ENCODE measurements around the gene SPDYE4.

Gene SPDYE4

GRCh38 chr17:8741771-8742170 lies 16.6 kb downstream of the SPDYE4 start:
- H3K4me3 Mint-ChIP-seq = no peak overlapping the region
- no peaks in the 10 kb centered on the region for H3K36me3 Mint-ChIP-seq (ENCODE audit: low read depth)
- peaks cover 3% of the 10 kb centered on the region for H3K27me3 Mint-ChIP-seq (ENCODE audit: low read depth)
- TF ChIP-seq, protein P1, sequence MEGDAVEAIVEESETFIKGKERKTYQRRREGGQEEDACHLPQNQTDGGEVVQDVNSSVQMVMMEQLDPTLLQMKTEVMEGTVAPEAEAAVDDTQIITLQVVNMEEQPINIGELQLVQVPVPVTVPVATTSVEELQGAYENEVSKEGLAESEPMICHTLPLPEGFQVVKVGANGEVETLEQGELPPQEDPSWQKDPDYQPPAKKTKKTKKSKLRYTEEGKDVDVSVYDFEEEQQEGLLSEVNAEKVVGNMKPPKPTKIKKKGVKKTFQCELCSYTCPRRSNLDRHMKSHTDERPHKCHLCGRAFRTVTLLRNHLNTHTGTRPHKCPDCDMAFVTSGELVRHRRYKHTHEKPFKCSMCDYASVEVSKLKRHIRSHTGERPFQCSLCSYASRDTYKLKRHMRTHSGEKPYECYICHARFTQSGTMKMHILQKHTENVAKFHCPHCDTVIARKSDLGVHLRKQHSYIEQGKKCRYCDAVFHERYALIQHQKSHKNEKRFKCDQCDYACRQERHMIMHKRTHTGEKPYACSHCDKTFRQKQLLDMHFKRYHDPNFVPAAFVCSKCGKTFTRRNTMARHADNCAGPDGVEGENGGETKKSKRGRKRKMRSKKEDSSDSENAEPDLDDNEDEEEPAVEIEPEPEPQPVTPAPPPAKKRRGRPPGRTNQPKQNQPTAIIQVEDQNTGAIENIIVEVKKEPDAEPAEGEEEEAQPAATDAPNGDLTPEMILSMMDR (IDR thresholded peaks at IDR 0.05; ENCODE audit: unreplicated experiment in 3 of 3) = no peak
- H3K9me3 Mint-ChIP-seq = no peaks in the 10 kb centered on the region
- H3K27ac Mint-ChIP-seq = no peak overlapping the region
- H3K4me1 Mint-ChIP-seq = peaks cover 17% of the 10 kb centered on the region

GRCh38 chr17:8741366-8741765 lies 17.0 kb downstream of the SPDYE4 start:
- TF ChIP-seq, protein P1 (IDR thresholded peaks at IDR 0.05; ENCODE audit: unreplicated experiment in 3 of 3) = no peak
- Mint-ChIP-seq H3K4me1 (peaks cover 17% of the 10 kb centered on the region), H3K27me3 (ENCODE audit: low read depth) (peaks cover 3% of the 10 kb centered on the region), H3K9me3 (no peaks in the 10 kb centered on the region), H3K36me3 (ENCODE audit: low read depth) (no peaks in the 10 kb centered on the region), H3K27ac (no peak overlapping the region), H3K4me3 (no peak overlapping the region)

- no peaks in the 10 kb centered on the region for H3K36me3 Mint-ChIP-seq (ENCODE audit: low read depth)
- peaks cover 3% of the 10 kb centered on the region for H3K27me3 Mint-ChIP-seq (ENCODE audit: low read depth)
- peaks cover 17% of the 10 kb centered on the region for H3K4me1 Mint-ChIP-seq
- no peak overlapping the region for H3K4me3 Mint-ChIP-seq
- peak overlapping the region in 1 of 3 experiments; percentile 48 for H3K27ac Mint-ChIP-seq
- H3K9me3 Mint-ChIP-seq = no peaks in the 10 kb centered on the region
- TF ChIP-seq, protein P1 (IDR thresholded peaks at IDR 0.05; ENCODE audit: unreplicated experiment in 3 of 3) = no peak
Measured at GRCh38 chr17:8740486-8740885, 17.9 kb downstream of the SPDYE4 start.

DNA sequence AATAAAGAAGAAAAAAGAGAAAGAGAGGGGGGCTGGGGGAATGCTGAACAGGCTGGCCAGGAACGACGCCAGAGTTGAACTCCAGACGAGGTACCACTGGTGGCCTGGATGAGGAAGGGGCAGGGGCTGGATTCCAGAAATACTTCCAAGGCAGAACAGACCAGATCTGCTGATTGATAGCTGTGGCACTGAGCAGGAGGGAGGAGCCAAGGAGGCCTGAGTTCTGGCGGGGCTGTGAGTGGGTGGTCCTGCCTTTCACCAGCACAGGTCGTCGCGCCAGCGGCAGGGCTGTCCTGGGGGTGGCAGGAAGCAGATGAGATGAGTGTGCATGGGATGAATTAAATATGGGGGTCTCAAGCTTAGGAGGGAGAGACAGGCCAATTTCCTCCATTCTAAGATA lies 19.2 kb downstream of the SPDYE4 start:
- Mint-ChIP-seq H3K27me3 (ENCODE audit: low read depth) (peaks cover 3% of the 10 kb centered on the region), H3K36me3 (ENCODE audit: low read depth) (no peaks in the 10 kb centered on the region), H3K4me1 (peaks cover 12% of the 10 kb centered on the region), H3K4me3 (peak overlapping the region; percentile 22 to 44 (median 29)), H3K9me3 (no peaks in the 10 kb centered on the region), H3K27ac (peak overlapping the region; percentile 80 to 93 (median 89))
- TF ChIP-seq, protein P1 (IDR thresholded peaks at IDR 0.05; ENCODE audit: unreplicated experiment in 3 of 3) = no peak

DNA sequence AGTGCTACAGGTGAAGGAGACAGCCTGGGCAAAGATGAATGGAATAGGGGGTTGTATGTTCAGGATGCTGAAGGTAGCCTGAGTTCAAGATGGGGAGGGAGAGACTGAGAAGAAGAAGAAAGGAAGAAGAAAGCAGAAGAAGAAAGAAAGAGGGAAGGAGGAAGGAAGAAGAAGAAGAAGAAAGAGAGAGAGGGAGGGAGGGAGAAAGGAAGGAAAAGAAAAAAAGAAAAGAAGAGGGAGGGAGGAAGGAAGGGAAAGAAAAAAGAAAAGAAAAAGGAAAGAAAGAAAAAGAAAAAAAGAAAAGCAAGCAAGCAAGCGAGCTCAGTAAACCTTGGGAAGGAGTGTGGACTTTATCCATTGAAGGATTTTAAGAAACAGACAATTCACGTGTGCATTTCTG lies 21.6 kb downstream of the SPDYE4 start:
- H3K27me3 Mint-ChIP-seq (ENCODE audit: low read depth) = no peaks in the 10 kb centered on the region
- H3K9me3 Mint-ChIP-seq = no peaks in the 10 kb centered on the region
- TF ChIP-seq, protein P1 (IDR thresholded peaks at IDR 0.05; ENCODE audit: unreplicated experiment in 3 of 3) = no peak
- no peak overlapping the region for H3K27ac Mint-ChIP-seq
- no peaks in the 10 kb centered on the region for H3K36me3 Mint-ChIP-seq (ENCODE audit: low read depth)
- H3K4me1 Mint-ChIP-seq = peaks cover 10% of the 10 kb centered on the region
- H3K4me3 Mint-ChIP-seq = no peak overlapping the region

DNA sequence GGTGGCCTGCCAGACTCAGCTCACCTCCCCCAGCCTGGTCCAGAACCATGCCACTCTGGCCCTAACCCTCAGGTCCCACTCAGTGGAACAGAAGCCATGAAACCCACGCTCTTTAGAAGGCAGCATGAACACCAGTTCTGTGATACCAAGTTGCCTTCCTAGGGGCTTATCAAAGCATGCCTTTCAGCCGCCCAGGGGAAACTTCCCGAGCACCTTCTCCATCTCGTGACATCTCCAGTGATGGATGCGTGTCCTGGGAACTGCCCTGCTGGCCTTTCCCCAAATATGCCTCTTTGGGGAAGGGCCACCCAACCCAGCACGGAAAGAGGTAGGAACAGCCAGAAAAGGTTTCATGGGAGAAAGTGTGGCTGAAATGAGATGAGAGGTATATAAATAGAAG lies 22.0 kb downstream of the SPDYE4 start:
- no peaks in the 10 kb centered on the region for H3K36me3 Mint-ChIP-seq (ENCODE audit: low read depth)
- no peak overlapping the region for H3K4me3 Mint-ChIP-seq
- no peaks in the 10 kb centered on the region for H3K9me3 Mint-ChIP-seq
- H3K27me3 Mint-ChIP-seq (ENCODE audit: low read depth) = peaks cover 4% of the 10 kb centered on the region
- H3K4me1 Mint-ChIP-seq = peaks cover 10% of the 10 kb centered on the region
- peak overlapping the region in 1 of 3 experiments; percentile 57 for H3K27ac Mint-ChIP-seq
- TF ChIP-seq, protein P1 (IDR thresholded peaks at IDR 0.05; ENCODE audit: unreplicated experiment in 3 of 3) = no peak
